NCI-H2171 (cell line): ENCODE data around the gene KRT73.
"Not testable (repeated sequence)": the region's sequence is repeated elsewhere in the genome, so short reads cannot be mapped to it uniquely, and the experiment has no call there.

Experiments
- DNase-seq: peaks from one replicate; lab custom pipeline; 2025; lab: John Stamatoyannopoulos, UW

The KRT73 gene

DNA sequence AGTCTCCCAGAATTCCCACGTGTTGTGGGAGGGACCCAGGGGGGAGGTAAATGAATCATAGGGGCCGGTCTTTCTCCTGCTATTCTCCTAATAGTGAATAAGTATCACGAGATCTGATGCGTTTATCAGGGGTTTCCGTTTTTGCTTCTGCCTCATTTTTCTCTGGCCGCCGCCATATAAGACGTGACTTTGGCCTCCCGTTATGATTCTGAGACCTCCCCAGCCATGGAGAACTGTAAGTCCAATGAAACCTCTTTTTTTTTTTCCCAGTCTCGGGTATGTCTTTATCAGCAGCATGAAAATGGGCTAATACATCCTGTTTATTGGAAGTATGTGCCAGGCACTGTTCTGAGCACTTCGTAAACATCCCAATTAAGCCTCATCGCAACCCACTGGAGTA, 17.9 kb downstream of the KRT73 start:
- DNase-seq: no peak

- no peak for DNase-seq
Observed at GRCh38 chr12:52600071-52600470, 18.3 kb downstream of the KRT73 start.

DNA sequence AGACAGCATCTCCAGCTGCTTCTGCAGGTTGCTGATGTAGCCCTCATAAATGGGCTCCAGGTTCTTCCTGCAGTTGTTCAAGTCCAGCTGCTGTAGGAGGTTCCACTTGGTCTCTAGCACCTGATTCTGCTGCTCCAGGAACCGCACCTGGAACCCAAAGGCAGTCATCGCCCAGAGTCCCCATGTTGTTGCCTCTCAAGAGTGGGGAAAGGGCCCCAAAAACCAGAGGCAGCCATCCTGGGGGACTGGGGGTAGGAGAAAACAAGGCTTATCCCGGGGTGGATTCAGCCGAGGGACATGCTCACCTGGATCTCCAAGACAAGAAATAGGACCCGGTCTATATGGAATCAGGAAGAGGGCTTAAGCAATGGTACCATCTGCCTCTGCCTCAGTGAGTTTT, 19.4 kb downstream of the KRT73 start:
- DNase-seq: no peak

DNA sequence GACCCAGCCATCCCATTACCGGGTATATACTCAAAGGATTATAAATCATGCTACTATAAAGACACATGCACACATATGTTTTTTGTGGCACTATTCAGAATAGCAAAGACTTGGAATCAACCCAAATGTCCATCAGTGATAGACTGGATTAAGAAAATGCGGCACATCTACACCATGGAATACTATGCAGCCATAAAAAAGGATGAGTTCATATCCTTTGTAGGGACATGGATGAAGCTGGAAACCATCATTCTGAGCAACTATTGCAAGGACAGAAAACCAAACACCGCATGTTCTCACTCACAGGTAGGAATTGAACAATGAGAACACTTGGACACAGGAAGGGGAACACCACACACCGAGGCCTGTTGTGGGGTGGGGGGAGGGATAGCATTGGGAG, 24.1 kb downstream of the KRT73 start:
- DNase-seq: not testable (repeated sequence)

GRCh38 chr12:52591521-52591920, 26.8 kb downstream of the KRT73 start:
- no peak for DNase-seq

DNA sequence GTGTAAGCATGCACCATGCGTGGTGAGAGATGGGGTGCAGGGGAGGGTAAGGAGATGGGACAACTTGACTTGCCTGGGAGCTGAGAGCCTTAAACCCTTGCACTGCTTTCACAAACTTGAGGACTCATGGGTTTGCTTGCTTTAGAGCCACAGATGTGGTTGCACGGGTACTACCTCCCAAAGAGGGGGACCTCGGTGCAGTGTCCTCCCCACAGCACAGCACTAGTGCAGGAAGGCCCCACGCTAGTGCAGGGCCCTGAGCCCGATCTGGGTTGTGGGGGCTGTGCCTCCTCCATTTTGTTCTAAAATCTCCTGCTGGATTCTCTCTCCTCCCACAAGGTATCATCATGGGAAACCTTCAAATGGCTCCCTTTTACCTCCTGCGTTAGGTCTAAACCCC, 28.3 kb downstream of the KRT73 start:
- no peak for DNase-seq

DNA sequence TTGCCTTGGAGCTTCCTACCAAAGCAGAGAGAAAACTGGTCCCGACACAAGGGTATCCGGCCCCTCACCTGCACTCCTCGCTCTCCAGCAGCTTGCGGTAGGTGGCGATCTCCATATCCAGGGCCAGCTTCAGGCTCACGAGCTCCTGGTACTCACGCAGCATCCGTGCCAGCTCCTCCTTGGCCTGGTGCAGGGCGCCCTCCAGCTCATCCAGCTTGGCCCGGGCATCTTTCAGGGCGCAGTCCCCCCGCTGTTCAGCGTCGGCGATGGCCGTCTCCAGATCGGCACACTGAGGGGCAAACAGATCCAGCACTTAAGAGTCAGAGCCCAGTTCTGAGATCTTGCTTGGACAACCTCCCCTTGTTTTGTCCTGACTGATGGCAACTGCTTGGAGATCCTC, 30.8 kb downstream of the KRT73 start:
- no peak for DNase-seq

DNA sequence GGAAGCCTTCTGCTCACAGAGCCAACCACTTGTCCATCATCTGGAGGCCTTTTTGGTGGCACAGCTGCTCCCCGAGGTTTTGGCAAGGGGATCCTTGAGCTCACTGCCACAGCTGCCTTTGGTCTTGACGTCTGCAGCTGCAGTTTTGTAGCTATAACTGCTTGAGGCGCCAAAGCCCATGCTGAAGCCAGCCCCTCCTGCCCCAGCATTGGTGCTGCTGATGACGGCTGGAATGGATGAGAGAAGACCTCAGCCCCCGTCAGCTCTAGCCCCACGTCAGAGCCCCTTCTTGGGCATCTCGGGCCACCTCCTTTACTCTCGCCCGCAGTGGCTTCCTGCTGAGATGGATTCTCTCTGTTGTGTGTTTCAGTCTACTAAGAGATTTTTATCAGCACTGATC, 32.4 kb downstream of the KRT73 start:
- no peak for DNase-seq

DNA sequence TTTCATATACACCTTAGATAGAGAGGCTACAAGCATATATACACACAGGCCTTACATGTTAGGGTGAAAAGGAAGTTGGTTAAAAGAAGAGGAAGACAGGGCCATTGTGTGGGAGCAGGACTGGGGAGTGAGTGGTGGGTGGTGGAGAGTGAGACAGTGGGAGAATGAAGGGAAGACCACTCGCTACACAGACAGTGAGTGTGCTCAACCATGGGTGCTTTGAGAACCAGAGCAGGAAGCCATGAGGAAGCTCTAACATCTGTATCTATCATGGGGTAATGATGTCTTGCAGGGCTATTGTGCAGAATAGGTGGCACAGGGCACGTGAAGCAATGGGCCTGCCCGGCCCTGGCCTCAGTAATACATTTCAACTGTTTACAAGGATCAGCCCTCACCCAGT, 33.3 kb downstream of the KRT73 start:
- no peak for DNase-seq

- DNase-seq: no peak
Observed at GRCh38 chr12:52584156-52584682, 34.1 kb downstream of the KRT73 start.

- DNase-seq: peak; percentile 82
Observed at GRCh38 chr12:52582971-52583456, 35.3 kb downstream of the KRT73 start.

DNA sequence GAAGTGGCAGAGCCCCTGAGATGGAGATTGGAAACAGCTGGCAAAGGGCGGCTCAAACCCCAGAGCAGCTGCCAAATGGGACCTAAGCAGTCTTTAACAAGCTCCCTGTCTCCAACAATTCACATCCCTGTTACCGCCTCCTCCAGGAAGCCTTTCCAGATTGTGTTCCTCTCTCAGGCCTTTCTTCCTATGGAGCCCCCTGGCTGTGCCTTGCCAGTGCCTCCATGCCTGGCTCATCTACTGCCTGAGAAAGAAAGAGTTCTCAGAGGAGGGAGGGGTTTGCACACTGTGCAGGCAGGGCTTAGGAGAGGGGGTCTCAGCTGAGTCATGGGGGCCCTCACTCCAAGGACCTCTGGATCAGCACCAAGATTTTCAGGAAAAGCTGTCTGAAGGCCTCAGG, 35.9 kb downstream of the KRT73 start:
- no peak for DNase-seq

GRCh38 chr12:52581481-52581880, 36.9 kb downstream of the KRT73 start:
- no peak for DNase-seq

GRCh38 chr12:52581066-52581465, 37.3 kb downstream of the KRT73 start:
- no peak for DNase-seq

GRCh38 chr12:52580496-52580895, 37.9 kb downstream of the KRT73 start:
- DNase-seq: no peak

DNA sequence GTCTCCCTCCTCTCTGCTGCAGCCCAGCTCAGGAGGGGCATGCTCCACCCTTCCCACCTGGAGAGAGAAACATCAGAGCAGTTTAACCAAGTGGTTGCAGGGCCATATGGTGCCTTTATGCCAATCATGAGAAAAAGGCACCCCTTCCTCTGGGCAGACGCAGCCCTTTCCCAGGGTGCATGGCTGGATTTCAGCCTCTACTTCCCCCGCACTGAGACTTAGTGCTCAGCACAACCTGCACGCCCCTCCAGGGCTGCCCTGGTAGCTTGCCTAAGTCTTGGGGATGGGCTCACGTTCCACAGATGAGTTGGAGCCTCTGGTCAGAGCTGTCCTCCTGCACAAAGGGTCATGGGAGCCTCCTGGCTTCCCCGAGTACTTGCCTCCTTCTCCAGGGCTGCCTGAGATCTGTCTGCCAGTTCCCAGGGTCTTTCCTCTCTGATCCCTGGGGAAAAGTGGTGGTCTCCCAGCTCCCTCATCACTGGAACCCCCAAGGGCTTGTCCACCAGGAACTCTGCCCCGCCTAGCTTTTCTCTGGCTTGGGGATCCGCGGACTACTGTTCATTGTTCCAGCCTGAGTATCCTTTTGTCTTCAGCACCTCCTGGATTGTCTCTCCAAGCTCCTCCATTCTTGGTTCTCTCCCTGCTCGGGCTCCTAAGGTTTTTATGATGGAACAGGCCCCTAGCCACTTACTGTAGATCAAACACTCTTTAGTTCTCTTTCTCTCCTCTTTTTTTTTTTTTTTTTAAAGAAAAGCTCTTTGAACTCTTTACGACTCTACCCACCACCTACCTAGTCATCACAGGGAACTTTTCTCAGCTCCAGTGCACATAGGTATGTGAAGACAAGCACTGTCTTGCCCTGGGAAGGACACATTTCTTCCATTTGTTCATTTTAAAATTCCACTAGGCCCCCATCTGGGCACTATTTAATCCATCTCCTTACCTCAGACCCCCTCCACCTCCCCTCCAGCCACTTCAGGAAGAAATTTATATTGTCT, 38.6 kb downstream of the KRT73 start:
- peak; percentile 13 for DNase-seq

DNA sequence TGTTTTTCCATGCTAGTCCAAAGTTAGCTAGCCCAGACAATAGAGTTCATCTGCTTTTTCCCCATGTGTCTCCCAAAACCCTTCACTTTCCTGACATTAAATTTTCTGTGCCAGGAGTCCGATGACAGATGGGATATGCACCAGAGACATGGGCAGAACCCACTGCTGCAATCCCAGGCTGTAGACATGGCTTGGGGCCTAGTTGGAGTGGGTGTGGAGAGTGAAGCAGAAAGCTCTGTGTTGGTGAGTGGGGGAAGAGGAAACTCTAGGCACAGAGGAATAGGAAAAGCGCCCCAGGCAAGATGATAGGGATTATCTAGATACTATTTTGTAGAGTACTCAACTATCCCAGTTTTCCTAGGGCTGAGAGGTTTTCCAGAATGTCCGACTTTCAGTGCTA, 39.9 kb downstream of the KRT73 start:
- DNase-seq: peak; percentile 83

DNA sequence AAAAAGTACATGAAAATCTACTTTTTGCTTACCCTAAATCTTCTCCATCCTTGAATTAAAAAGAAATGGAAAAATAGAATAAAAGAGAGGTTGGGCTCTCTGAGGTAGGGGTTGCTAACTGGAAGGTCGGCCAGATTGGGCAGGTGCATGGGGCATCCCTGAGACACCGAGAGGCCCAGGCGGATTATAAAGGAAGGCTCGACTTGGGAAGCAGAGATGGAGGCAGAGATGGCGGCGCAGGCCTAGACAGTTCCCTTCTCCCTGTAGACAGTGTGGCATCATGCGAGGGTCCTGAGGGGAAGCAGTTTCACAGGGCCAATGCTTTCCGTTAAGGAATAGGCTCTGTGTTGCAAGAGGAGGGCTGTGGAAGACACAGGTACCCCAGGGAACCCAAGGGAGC, 41.0 kb downstream of the KRT73 start:
- DNase-seq: no peak

DNA sequence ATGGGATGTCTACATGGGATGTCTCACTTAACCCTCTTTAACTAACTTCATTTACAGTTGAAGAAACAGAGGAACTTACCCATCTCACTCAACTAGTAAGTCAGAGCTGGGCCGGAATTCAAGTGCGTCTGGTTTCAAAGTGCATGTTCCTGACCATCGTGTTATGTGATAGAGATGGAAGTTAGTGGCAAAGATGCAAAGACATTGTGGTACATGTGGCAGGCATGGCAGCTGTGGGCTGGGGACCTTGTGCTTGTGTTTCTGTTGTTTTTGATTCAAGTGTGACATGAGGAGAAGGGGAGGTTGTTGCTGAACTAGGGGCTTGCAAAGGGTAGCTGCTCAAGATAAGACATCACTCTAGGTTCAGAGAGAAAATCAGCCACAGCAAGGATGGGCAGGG, 42.4 kb downstream of the KRT73 start:
- DNase-seq: no peak

GRCh38 chr12:52575256-52575655, 43.1 kb downstream of the KRT73 start:
- no peak for DNase-seq

DNA sequence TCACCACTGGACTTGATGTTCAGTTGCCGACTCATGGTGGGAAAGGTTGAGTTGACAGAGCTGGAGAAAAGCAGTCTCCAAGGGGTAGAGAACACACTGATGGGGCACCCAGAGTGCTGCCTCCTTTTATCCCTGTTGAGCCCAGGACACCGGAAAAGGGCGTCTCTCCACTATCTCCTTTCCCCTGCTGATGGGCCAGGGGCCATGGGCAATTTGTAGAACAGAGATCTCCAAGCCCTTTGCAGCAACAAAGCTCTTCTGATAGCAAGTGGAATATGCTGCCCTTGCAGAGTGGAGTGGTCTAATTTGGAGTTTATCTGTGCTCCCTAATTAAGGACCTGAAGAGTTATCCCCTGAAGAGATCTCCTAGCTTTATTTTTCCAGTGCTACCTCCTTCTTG, 44.6 kb downstream of the KRT73 start, which contains the start of gene KRT74:
TSS of gene KRT74 (minus strand) at position 101 of the 400 bp plus-strand sequence. CDS start at position 35, 66 bp downstream.
- DNase-seq: no peak

GRCh38 chr12:52573306-52573705, 45.1 kb downstream of the KRT73 start:
- DNase-seq: no peak

DNA sequence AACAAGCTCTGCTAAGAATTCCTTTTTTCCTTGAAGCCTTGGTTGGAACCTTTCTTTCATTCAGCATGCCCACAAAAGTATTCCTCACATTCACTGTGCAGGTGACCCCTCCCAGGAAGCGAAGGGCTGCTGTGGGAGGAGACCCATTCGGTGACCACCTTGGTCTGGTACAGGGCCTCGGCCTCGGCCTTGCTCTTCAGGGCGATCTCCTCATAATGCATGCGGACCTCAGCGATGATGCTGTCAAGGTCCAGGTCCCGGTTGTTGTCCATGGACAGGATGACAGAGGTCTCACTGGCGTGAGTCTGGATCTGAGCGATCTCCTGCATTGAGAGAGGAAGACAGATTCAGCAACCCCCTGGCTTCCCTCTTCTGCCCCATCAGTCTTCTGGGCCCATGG, 47.8 kb downstream of the KRT73 start:
- no peak for DNase-seq
